Dedifferentiated amniotic fluid mesenchymal stem cell (primary cell): ENCODE measurements around the gene COPZ2.
"Not testable (repeated sequence)": the region's sequence is repeated elsewhere in the genome, so short reads cannot be mapped to it uniquely, and the experiment has no call there.

Experiments
- DNase-seq: peaks from one replicate; pipeline ENCODE4 v3.0.0-alpha.2; 2016; ENCODE audit errors: extremely low spot score

COPZ2 gene

GRCh38 chr17:48037036-48037837, at the start of gene COPZ2:
TSS of gene COPZ2 (minus strand) at chr17:48037797. CDS start at chr17:48037777, 20 bp downstream.
- DNase-seq: no peak

GRCh38 chr17:48084932-48085331, 47.3 kb upstream of the COPZ2 start:
- DNase-seq: no peak

DNA sequence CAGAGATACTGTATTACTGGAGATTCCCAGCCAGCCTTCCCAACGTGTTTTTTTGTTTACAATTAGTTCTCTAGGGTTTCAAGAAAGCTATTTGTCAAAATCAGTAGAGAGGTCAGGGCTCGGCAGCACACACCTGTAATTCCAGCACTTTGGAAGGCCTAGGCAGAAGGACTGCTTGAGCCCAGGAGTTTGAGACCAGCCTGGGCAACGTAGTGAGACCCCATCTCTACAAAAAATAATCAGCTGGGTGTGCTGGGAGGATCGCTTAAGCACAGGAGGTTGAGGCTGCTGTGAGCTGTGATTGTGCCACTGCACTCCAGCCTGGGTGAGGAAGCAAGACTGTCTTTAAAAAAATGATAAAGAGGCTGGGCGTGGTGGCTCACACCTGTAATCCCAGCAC, 44.3 kb upstream of the COPZ2 start:
- DNase-seq: no peak

GRCh38 chr17:48077152-48077551, 39.6 kb upstream of the COPZ2 start:
- DNase-seq: not testable (repeated sequence)

GRCh38 chr17:48074322-48075081, 36.9 kb upstream of the COPZ2 start:
- DNase-seq: peak; percentile 89

GRCh38 chr17:48073566-48074094, 36.0 kb upstream of the COPZ2 start:
- DNase-seq: not testable (repeated sequence)

GRCh38 chr17:48072811-48073210, 35.2 kb upstream of the COPZ2 start:
- DNase-seq: not testable (repeated sequence)

DNA sequence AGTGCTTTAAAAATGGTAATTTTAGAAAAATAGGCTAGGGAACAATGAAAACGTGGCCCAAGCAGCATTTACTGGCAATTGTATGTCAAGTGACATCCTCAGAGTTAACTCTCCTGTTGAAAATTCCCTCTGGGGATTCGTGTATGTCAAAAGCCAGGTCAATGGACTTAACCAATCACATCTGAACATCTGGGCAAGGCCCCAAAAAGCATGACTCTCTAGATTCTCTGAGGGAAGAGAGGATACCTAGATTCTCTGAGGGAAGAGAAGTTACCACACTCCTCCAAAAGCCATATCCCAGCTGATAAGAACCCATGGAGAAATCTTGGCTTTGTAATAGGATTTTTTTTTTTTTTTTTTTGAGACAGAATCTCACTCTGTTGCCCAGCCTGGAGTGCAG, 34.1 kb upstream of the COPZ2 start:
- no peak for DNase-seq

DNA sequence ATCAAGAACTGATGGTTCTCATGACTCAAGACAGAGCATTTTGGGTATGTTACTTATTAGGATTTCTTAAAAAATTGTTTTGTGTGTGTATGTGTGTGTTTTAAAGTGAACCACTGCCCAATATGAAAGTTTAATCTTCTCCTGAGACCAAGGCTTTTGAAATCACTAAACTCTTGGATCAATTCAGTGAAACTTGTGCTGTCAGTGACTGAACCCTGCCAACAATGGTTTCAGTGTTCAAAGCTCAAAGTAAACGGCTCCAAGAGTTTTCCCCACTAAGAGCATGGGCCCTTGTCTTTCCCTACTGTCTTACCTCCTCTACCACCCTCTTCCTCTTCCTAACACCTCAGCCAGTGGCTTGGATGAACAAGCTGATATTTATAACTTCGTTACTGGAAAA, 32.6 kb upstream of the COPZ2 start:
- DNase-seq: no peak

DNA sequence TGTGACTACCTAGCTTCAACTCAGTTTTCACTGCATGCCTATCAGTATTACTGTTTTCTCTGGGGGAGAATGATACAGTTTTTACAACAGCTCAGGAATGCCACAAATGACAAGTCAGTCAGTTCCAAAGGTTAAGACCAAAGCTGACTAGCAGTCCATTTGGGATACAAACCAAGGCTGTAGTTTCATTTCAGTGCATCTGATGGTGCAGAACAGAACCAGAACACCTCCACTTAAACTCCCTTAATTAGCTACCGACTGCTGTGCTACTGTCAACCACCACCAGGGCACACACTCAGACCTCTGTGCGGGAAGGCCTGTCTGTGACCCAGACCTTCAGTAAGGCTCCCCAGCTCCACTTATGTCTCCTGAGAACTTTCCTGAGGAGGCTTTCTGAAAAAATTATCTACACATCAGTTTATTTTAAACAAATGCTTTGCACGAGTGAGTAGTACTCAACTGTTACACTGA, 30.9 kb upstream of the COPZ2 start:
- no peak for DNase-seq

DNA sequence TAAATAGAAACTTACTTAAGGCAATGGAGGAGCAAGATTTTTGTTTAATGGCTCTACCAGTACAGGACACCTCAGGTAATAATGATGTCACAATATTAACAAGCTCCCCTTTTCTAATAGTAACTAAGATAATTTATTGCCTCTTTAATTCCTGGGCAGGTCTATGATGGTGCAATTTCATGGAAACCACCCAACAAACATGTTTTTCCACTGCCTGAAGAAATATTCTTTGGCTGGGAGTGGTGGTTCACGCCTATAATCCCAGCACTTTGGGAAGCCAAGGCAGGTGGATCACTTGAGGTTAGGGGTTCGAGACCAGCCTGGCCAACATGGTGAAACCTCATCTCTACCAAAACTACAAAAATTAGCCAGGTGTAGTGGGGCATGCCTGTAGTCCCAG, 30.2 kb upstream of the COPZ2 start:
- not testable (repeated sequence) for DNase-seq

GRCh38 chr17:48067245-48067644, 29.6 kb upstream of the COPZ2 start:
- DNase-seq: no peak

GRCh38 chr17:48066656-48067055, 29.1 kb upstream of the COPZ2 start:
- DNase-seq: no peak

DNA sequence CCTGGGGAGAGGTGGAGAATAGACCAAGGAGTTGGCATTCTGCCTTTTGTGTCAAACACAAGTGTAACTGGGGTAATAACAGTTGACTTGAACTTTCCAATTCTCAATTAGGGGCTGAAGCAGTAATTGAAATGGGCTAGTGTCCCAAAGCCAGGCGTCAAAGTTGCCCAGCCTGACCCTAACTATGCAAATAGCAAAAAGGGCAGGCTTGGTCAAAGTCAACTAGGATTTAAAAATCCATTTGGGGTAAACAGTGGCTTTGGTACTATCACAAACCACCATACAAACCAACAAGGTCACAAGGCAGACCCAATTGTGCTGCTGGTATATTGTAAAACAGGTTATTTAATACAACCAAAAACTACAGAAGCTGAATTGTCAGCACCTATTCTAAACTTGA, 28.6 kb upstream of the COPZ2 start:
- DNase-seq: no peak

- DNase-seq: no peak
Observed at GRCh38 chr17:48064638-48065037, 27.0 kb upstream of the COPZ2 start.

GRCh38 chr17:48062273-48062672, 24.7 kb upstream of the COPZ2 start:
- no peak for DNase-seq

- DNase-seq: no peak
Observed at GRCh38 chr17:48060249-48060648, 22.7 kb upstream of the COPZ2 start.

DNA sequence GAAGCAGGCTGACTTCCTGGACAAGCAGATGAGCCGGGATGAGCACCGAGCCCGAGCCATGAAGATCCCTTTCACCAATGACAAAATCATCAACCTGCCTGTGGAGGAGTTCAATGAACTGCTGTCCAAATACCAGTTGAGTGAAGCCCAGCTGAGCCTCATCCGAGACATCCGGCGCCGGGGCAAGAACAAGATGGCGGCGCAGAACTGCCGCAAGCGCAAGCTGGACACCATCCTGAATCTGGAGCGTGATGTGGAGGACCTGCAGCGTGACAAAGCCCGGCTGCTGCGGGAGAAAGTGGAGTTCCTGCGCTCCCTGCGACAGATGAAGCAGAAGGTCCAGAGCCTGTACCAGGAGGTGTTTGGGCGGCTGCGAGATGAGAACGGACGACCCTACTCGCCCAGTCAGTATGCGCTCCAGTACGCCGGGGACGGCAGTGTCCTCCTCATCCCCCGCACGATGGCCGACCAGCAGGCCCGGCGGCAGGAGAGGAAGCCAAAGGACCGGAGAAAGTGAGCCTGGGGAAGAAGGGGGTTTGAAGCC, 21.6 kb upstream of the COPZ2 start:
- no peak for DNase-seq

DNA sequence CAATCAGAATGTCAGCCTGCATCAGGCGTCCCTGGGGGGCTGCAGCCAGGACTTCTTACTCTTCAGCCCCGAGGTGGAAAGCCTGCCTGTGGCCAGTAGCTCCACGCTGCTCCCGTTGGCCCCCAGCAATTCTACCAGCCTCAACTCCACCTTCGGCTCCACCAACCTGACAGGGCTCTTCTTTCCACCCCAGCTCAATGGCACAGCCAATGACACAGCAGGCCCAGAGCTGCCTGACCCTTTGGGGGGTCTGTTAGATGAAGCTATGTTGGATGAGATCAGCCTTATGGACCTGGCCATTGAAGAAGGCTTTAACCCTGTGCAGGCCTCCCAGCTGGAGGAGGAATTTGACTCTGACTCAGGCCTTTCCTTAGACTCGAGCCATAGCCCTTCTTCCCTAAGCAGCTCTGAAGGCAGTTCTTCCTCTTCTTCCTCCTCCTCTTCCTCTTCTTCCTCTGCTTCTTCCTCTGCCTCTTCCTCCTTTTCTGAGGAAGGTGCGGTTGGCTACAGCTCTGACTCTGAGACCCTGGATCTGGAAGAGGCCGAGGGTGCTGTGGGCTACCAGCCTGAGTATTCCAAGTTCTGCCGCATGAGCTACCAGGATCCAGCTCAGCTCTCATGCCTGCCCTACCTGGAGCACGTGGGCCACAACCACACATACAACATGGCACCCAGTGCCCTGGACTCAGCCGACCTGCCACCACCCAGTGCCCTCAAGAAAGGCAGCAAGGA, 21.0 kb upstream of the COPZ2 start:
- no peak for DNase-seq

DNA sequence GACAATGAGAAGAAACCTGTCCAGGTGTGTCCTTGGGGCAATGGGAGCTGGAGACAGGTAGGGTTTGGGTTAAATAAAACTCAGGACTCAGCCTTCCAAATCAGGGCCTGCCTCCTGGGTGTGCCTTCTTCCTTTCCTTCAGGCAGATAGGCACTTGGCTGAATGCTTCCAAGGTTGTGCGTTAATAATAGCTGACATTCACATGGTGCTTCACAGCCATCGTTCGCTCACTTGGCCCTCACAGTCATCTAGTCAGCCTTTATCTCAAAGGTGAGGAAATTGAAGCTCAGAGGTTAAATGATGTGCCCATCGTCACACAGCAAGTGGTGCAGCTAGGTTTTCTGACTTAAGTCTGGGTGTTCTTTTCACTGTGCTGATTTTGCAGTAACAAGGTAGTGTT, 20.0 kb upstream of the COPZ2 start:
- no peak for DNase-seq

GRCh38 chr17:48056879-48057278, 19.3 kb upstream of the COPZ2 start:
- no peak for DNase-seq

DNA sequence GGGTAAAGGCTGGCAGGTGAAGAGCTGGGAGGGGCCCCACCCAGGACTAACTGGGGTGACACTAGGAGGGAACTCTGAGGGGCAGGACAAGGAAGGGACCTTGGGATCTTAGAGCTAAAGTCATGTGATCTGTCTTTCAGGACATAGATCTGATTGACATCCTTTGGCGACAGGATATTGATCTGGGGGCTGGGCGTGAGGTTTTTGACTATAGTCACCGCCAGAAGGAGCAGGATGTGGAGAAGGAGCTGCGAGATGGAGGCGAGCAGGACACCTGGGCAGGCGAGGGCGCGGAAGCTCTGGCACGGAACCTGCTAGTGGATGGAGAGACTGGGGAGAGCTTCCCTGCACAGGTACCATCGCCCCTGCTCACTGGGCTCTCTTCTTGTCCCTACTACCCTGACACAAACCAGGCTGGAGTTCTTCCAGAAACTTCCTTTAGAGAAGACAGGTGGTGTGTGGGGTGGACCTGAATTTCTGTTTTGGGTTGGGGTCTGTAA, 18.7 kb upstream of the COPZ2 start:
- DNase-seq: no peak
